K562 (cell line): ENCODE data around the gene DENND4C. TPM values are rescaled to one million over a fixed set of nuclear protein-coding genes. Genes with fewer than 3 reads are reported as not detected.

Experiments used
- CHD2 ChIP-seq: IDR thresholded peaks from 2 replicates; pipeline ENCODE4 v1.6.1; 2011; ENCODE audit warnings: low read depth, low read length
- CXXC5 ChIP-seq: fragments of 250-450 bp; sonication (Bioruptor Pico); IDR thresholded peaks from 2 replicates; pipeline ENCODE4 v1.8.0; 2022; ENCODE audit warnings: inconsistent platforms, mild to moderate bottlenecking, moderate library complexity
- ELF2 ChIP-seq: fragments of 250-450 bp; sonication (Bioruptor Pico); IDR thresholded peaks from 2 replicates; pipeline ENCODE4 v1.5.0; 2021; ENCODE audit warnings: mild to moderate bottlenecking
- KAT7 ChIP-seq: sonication (generic); formaldehyde crosslinking; IDR thresholded peaks from 2 replicates; pipeline ENCODE4 v1.8.0; 2022; ENCODE audit warnings: missing genetic modification reagents, mild to moderate bottlenecking, borderline replicate concordance
- NCOA6 ChIP-seq: fragments of 450-650 bp; IDR thresholded peaks from 2 replicates; pipeline ENCODE4 v1.6.1; 2017; ENCODE audit warnings: mild to moderate bottlenecking
- PHF8 ChIP-seq: fragments of 200-600 bp; sonication (generic); IDR thresholded peaks from 2 replicates; pipeline ENCODE4 v1.6.1; 2012; ENCODE audit warnings: mixed run types, mild to moderate bottlenecking, inconsistent platforms, low read length, moderate library complexity, borderline replicate concordance
- PTRF ChIP-seq: fragments of 450-650 bp; IDR thresholded peaks from 2 replicates; pipeline ENCODE4 v1.6.1; 2016; ENCODE audit warnings: mild to moderate bottlenecking, missing genetic modification characterization, missing compliant biosample characterization
- RAD51 ChIP-seq: fragments of 450-650 bp; IDR thresholded peaks from 2 replicates; pipeline ENCODE4 v1.7.1; 2016; ENCODE audit warnings: low read depth, mild to moderate bottlenecking, borderline replicate concordance
- RBBP5 ChIP-seq: fragments of 200-600 bp; sonication (generic); IDR thresholded peaks from 2 replicates; pipeline ENCODE4 v1.6.1; 2012; ENCODE audit warnings: borderline replicate concordance, mild to moderate bottlenecking, low read length, control low read depth, inconsistent platforms; ENCODE audit not compliant: insufficient read depth, poor library complexity, severe bottlenecking
- SPI1 ChIP-seq: IDR thresholded peaks from 2 replicates; pipeline ENCODE4 v1.6.1; 2011; ENCODE audit warnings: low read depth, low read length, control low read depth, borderline replicate concordance
- UBTF ChIP-seq, 2 experiments: IDR thresholded peaks; 2 replicates each; pipeline ENCODE4 v1.6.1; 2012; ENCODE audit warnings: improper control_type of control experiment in 2 of 2, low read depth in 2 of 2, low read length in 2 of 2, borderline replicate concordance in 1 of 2
- XRCC4 ChIP-seq: IDR thresholded peaks from one replicate; pipeline ENCODE4 v1.6.1; 2011; ENCODE audit not compliant: insufficient read depth, insufficient read length; ENCODE audit errors: extremely low read depth
- ZBTB40 ChIP-seq, 2 experiments: fragments of 450-650 bp in 1 of 2; sonication (generic) in 1 of 2; formaldehyde crosslinking in 1 of 2; IDR thresholded peaks; 2 replicates each; pipeline versions ENCODE4 v1.7.1 to v1.9.0; 2016 to 2022; ENCODE audit warnings: inconsistent platforms in 1 of 2, mild to moderate bottlenecking in 1 of 2, missing genetic modification reagents in 1 of 2
- ZC3H11A ChIP-seq: IDR thresholded peaks from 2 replicates; pipeline ENCODE4 v1.6.1; 2012; ENCODE audit warnings: low read depth, low read length, improper control_type of control experiment
- polyA plus RNA-seq, 8 experiments: library from polyadenylated mRNA; depleted of rRNA in 4 of 8; stranded (reverse) in 5 of 8; unstranded in 3 of 8; fragments of >200 nt; fragmentation: Nextera tagmentation in 2 of 8; fragmentation: Illumina TruSeq in 1 of 8; extraction: Ambion mirVana in 2 of 8; extraction: Trizol in 1 of 8; gene quantifications; 2 replicates each; pipeline versions ENCODE4 v1.2.1 to v1.2.3, GENCODE V29; 2011 to 2014; ENCODE audit warnings: inconsistent platforms in 1 of 8, missing spikeins in 1 of 8
- total RNA-seq, 7 experiments: library from RNA; depleted of rRNA in 6 of 7; stranded (reverse); fragments of >200 nt in 6 of 7; fragmentation: Illumina TruSeq in 2 of 7; extraction: Trizol in 2 of 7; gene quantifications; 2 replicates each; pipeline versions ENCODE4 v1.2.1 to v1.2.3, GENCODE V29; 2011 to 2021; ENCODE audit warnings: low replicate concordance in 1 of 7

Gene DENND4C
- total and polyA plus RNA-seq, 9 of the 15 experiments (the other 6 are each of a cell fraction or from before 2014, with no cell fraction given) = 4.8 to 31.8 (median 13.9) TPM

- peak; percentile 35; the same call in 1 of the 2 replicates for TF ChIP-seq ZBTB40 (IDR thresholded peaks at IDR 0.05)
- no peak for TF ChIP-seq ZBTB40 (CRISPR knock-in tag; IDR thresholded peaks at IDR 0.05)
- TF ChIP-seq XRCC4 = no peak
- TF ChIP-seq SPI1 = peak; percentile 77
- TF ChIP-seq ZC3H11A = no peak
- no peak for TF ChIP-seq CHD2
- TF ChIP-seq RAD51 = no peak
- TF ChIP-seq KAT7 (CRISPR knock-in tag) = peak; percentile 78; the same call in 1 of the 2 replicates
- TF ChIP-seq PTRF = no peak
- TF ChIP-seq CXXC5 (CRISPR knock-in tag) = peak; percentile 86
- TF ChIP-seq NCOA6 = 0 out of 2 replicates have a peak, but pooled peaks have one; percentile 19
- peak; percentile 91 for TF ChIP-seq RBBP5
- 0 out of 2 replicates have a peak, but pooled peaks have one; percentile 39 for TF ChIP-seq ELF2 (CRISPR knock-in tag)
- TF ChIP-seq UBTF (IDR thresholded peaks at IDR 0.05; ENCODE audit: borderline replicate concordance in 1 of 2, low read depth in 2 of 2, low read length in 2 of 2) = peak; percentile 73 to 86; a peak in 2 of 4 replicates
- TF ChIP-seq PHF8 = peak; percentile 88; the same call in 1 of the 2 replicates
These were observed at the start of gene DENND4C (continued) for GRCh38 chr9:19230355-19231125.
